Right atrium auricular region (tissue), 2 donors: Measurements from ENCODE around the gene AGRN. TPM values are rescaled to one million over a fixed set of nuclear protein-coding genes. Genes with fewer than 3 reads are reported as not detected.

ENCODE experiments used
- DNase-seq: peaks from one replicate; pipeline ENCODE4 v3.0.0-alpha.2; 2019; ENCODE audit warnings: low spot score
- H3K27ac ChIP-seq, 2 donors: fragments of 200-600 bp; sonication (generic); 1 replicate in 1 of 2; 2 replicates in 1 of 2; pipeline ENCODE4 v1.5.1; 2016 to 2019
- H3K27me3 ChIP-seq, 2 donors: fragments of 200-600 bp; sonication (generic); one replicate each; pipeline versions ENCODE4 v1.5.1 to v1.6.0; 2017 to 2019
- H3K36me3 ChIP-seq: fragments of 200-600 bp; sonication (generic); one replicate; pipeline ENCODE4 v1.5.1; 2016
- H3K4me1 ChIP-seq, 2 donors: fragments of 200-600 bp; sonication (generic); one replicate each; pipeline versions ENCODE4 v1.5.1 to v1.6.0; 2017 to 2019
- H3K4me3 ChIP-seq, 2 donors: fragments of 200-600 bp; sonication (generic); 1 replicate in 1 of 2; 2 replicates in 1 of 2; pipeline ENCODE4 v1.5.1; 2017 to 2019; ENCODE audit warnings: mild to moderate bottlenecking in 1 of 2, moderate library complexity in 1 of 2
- H3K9me3 ChIP-seq, 2 donors: fragments of 200-600 bp; sonication (generic); one replicate each; pipeline ENCODE4 v1.5.1; 2019
- total RNA-seq, 2 donors: library from RNA; depleted of rRNA; stranded (reverse); fragments of >200 nt; gene quantifications; one replicate each; pipeline ENCODE4 v1.1.0, GENCODE V29; 2016
- TF ChIP-seq, protein P1 (sequence below), 2 donors: fragments of 200-600 bp; sonication (generic); IDR thresholded peaks; one replicate each; pipeline ENCODE4 v1.5.1; 2019; ENCODE audit warnings: antibody characterized with exemption in 2 of 2

Gene AGRN
- total RNA-seq, 2 donors from 2014 or later: 22.5 to 27.9 TPM

DNA sequence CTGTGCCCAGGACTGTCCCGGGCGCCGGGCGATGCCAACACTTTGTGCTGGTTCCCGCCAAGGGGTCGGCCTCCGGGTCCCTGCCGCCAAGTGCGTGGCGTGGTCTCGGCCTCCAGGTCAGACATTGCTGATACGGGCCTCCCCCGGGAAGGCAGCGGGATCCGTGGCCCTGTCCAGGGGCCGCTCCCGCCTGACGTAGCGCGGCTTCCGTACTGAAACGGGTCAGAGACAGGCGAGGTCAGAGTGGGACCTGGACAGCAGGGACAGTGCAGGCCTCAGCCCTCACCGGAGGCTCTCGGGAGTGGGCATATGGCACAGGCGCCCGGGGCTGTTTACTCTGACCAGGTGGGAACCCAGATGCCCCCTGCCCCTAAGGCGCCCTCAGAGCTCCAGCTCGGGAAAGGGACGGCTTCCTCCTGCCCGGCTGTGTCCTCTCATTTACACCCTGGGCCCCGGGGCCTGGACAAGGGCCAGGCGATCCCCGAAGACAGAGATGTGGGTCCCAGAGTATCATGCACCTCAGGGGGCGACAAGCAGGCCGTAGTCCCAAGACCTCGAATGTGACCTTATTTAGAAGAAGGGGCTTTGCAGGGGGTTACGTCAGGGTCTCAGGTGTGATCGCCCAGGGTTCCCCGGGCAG is 63.0 kb downstream of the AGRN start:
- no peak for DNase-seq
- TF ChIP-seq, protein P1, sequence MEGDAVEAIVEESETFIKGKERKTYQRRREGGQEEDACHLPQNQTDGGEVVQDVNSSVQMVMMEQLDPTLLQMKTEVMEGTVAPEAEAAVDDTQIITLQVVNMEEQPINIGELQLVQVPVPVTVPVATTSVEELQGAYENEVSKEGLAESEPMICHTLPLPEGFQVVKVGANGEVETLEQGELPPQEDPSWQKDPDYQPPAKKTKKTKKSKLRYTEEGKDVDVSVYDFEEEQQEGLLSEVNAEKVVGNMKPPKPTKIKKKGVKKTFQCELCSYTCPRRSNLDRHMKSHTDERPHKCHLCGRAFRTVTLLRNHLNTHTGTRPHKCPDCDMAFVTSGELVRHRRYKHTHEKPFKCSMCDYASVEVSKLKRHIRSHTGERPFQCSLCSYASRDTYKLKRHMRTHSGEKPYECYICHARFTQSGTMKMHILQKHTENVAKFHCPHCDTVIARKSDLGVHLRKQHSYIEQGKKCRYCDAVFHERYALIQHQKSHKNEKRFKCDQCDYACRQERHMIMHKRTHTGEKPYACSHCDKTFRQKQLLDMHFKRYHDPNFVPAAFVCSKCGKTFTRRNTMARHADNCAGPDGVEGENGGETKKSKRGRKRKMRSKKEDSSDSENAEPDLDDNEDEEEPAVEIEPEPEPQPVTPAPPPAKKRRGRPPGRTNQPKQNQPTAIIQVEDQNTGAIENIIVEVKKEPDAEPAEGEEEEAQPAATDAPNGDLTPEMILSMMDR (IDR thresholded peaks at IDR 0.05): no peak
- no peak overlapping the region for H3K4me3 ChIP-seq
- no peaks in the 10 kb centered on the region for H3K9me3 ChIP-seq
- H3K4me1 ChIP-seq: peaks cover 0 to 13% of the 10 kb centered on the region in 2 donors
- H3K27me3 ChIP-seq: no peaks in the 10 kb centered on the region
- H3K36me3 ChIP-seq: no peaks in the 10 kb centered on the region
- no peak overlapping the region for H3K27ac ChIP-seq

DNA sequence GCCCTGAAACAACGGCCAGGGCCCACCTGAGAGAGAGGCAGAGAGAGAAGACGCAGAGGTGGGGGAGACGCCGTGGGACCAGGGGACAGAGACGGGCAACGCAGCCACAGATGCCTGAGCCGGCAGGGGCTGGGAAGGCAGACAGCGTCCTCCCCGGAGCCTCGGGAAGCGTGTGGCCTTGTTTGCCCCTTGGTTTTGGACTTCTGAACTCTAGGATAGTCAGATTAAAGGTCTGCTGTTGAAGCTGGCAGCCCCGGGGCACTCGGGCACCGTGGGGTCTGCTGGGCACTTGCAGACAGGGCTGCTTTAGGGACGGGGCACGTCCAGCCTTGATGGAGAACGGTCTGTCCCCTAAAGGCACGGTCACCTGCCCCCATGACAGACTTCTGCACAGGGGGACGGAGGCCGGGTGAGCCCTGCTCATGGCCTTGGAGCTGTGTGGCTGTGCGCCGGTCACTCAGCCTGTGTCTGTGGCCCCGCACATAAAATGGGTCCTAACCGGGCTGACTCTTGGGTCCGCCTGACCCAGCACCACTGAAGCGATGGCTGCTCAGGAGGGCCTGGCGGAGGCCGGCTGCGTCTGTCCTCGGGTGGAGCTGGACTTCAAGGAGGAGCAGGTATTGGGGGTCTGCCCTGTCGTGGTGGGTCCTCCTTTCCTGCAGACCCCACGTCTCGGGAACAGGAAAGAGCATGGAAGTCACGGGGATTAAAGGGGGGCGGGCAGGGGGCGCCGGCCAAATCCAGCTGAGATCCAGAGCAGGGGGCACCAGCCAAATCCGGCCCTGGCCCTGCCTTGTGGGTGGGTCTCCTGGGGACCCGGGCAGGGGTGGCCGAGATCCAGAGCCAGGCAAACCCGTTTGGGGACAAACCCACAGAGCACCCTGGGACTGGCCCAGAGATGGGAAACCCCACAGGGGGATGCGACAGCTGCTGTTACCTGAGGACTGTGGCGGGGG is 63.8 kb downstream of the AGRN start:
- TF ChIP-seq, protein P1 (IDR thresholded peaks at IDR 0.05): no peak
- H3K4me1 ChIP-seq: peaks cover 0 to 13% of the 10 kb centered on the region in 2 donors
- no peak for DNase-seq

DNA sequence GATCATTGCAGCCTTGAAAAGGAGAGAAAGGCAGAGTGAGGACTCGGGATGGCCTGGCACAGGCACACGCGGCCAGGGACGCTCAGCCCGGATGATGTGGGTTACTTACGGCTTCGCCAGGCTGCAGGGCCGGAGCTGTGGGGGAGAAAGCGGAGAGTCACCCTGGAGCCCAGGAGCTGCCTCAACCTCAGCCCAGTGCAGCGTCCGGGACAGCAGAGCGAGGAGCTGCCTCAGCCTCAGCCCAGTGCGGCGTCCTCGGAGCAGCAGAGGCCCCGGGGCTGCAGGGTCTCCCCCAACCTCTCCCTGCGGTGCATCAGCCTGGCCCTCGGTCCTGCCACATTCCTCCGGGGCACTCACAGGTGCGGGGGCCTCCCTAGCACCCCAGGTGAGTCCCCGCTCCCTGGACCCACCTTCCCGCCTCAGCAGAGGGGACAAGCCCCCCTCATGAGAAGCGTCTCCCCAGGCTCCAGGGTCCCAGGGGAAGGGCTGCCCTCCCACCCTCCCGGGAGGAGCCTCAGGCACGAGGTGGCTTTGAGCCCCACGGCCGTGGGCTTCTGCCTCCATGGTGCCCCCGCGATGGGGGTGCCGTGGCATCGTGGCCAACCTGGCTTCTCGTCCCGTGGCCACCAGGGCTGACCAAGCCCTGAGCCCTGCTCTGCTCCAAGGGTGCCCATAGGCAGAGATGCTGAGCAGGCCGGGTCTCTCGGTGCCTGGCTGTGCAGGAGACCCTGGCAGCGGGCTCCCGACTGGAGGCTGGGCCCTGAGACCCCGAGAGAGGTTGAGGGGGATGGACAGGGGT is 64.7 kb downstream of the AGRN start:
- TF ChIP-seq, protein P1 (IDR thresholded peaks at IDR 0.05): no peak
- no peak for DNase-seq
- H3K9me3 ChIP-seq: no peaks in the 10 kb centered on the region
- H3K27me3 ChIP-seq: no peaks in the 10 kb centered on the region
- H3K36me3 ChIP-seq: no peaks in the 10 kb centered on the region
- no peak overlapping the region for H3K4me3 ChIP-seq
- H3K4me1 ChIP-seq: peaks cover 0 to 9% of the 10 kb centered on the region in 2 donors
- H3K27ac ChIP-seq: no peak overlapping the region

More for the DNA sequence above, 63.8 kb downstream of the AGRN start:
- no peak overlapping the region for H3K27ac ChIP-seq
- no peak overlapping the region for H3K4me3 ChIP-seq
- no peaks in the 10 kb centered on the region for H3K9me3 ChIP-seq
- no peaks in the 10 kb centered on the region for H3K36me3 ChIP-seq
- no peaks in the 10 kb centered on the region for H3K27me3 ChIP-seq

DNA sequence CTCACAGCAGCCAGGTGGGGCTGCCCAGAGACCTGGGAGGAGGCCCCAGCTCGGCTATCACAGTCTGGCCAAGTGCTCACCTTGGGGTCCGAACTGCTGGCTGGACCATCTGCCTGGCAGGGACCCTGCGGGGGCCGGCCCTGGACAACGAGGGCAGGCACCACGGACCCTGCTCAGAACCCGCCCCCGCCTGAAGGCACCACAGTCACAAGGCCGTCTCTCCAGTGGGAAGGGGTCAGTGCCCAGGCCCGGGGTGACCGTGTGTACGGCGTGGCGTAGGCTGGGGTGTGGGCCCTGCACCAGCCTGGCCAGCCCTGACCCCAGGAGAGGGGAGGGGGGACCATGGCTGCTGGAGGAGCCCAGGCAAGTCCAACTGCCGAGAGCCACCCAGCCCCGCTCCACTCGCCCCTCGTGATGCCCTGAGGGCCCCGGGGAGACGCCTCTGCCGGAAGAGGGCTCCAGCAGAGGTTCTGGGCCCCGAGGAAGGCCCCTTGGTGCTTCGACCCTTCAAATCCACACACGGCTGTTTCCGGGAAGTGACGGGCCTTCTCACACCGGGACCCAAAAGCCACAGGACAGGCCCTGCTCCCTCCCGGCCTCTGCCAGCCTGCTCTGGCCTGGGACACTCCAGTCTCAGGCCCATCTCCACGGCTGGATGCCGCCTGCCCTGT is 65.4 kb downstream of the AGRN start:
- TF ChIP-seq, protein P1 (IDR thresholded peaks at IDR 0.05): no peak
- H3K9me3 ChIP-seq: no peaks in the 10 kb centered on the region
- no peak for DNase-seq
- no peak overlapping the region for H3K4me3 ChIP-seq
- H3K4me1 ChIP-seq: peaks cover 0 to 1% of the 10 kb centered on the region in 2 donors
- H3K27me3 ChIP-seq: no peaks in the 10 kb centered on the region
- H3K36me3 ChIP-seq: no peaks in the 10 kb centered on the region
- H3K27ac ChIP-seq: no peak overlapping the region
